Measurements from ENCODE around the gene TTLL11.

- TF ChIP-seq EZH2 (IDR thresholded peaks at IDR 0.05; ENCODE audit: insufficient read depth, poor library complexity, severe bottlenecking), result no peak
- no peak for TF ChIP-seq EZH2phosphoT487 (IDR thresholded peaks at IDR 0.05; ENCODE audit: insufficient read depth, low read depth)
These were observed 3.7 kb upstream of the TTLL11 start for GRCh38 chr9:122096620-122097415.
